Measurements from ENCODE around the gene FAM216B.

The FAM216B gene

DNA sequence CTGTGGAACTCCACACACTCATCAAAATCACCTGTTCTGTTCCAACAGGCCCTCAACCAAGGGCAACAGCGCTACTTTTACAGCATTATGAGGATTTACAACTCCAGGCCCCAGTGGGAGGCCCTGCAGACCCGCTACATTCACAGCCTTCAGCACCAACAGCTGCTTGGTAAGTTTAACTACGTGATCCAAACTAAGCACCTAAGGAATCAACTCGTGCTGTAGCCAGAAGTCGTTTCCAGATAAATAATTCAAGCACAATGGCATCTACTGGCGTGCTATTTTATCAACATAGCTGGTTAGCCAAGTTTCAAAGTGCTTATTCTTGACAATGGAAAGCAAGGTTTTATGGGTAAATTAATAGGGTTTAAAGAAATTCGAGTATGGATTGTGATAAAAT, 5.3 kb downstream of the FAM216B start:
- no peak overlapping the region for H2BK15ac ChIP-seq (ENCODE audit: low read length)
- no peak overlapping the region for H4K8ac ChIP-seq (ENCODE audit: low read depth, low read length)
- H3K4ac ChIP-seq (ENCODE audit: low read length) = no peak overlapping the region
- no peak overlapping the region for H3K9ac ChIP-seq (ENCODE audit: low read depth, low read length, poor library complexity)
- H3K36me3 ChIP-seq (replicated peaks in 1 of 2; ENCODE audit: control insufficient read depth in 2 of 2, insufficient read depth in 2 of 2, low read length in 2 of 2) = no peaks in the 10 kb centered on the region
- H2BK120ac ChIP-seq (ENCODE audit: low read depth, low read length) = no peak overlapping the region
- no peak for DNase-seq (ENCODE audit: low spot score)
- no peak overlapping the region for H3K27ac ChIP-seq (replicated peaks; ENCODE audit: low read length)
- H3K9me3 ChIP-seq (replicated peaks in 1 of 2; ENCODE audit: control insufficient read depth in 2 of 2, insufficient read depth in 1 of 2, low read depth in 1 of 2, low read length in 2 of 2) = no peaks in the 10 kb centered on the region
- H3K23ac ChIP-seq (ENCODE audit: low read depth, low read length, poor library complexity) = no peak overlapping the region
- H2AFZ ChIP-seq (ENCODE audit: low read length) = no peak overlapping the region
- 100% methylated on average over 1 of the region's 7 CpGs for WGBS, 2 donors (ENCODE audit: extremely low coverage in 2 of 2, insufficient read length in 2 of 2, insufficient replicate concordance in 1 of 2)
- no peak overlapping the region for H3K14ac ChIP-seq (ENCODE audit: low read length)
- H2AK5ac ChIP-seq (ENCODE audit: low read depth, low read length) = no peak overlapping the region
- no peak overlapping the region for H2BK12ac ChIP-seq (ENCODE audit: low read length)
- H4K91ac ChIP-seq (ENCODE audit: low read depth, low read length, poor library complexity) = no peak overlapping the region
- no peaks in the 10 kb centered on the region for H3K4me1 ChIP-seq (ENCODE audit: control insufficient read depth in 2 of 2, insufficient read depth in 1 of 2, low read depth in 1 of 2, low read length in 2 of 2)
- H3K27me3 ChIP-seq (ENCODE audit: control insufficient read depth in 3 of 3, insufficient read depth in 3 of 3, low read depth in 1 of 3, low read length in 3 of 3) = no peaks in the 10 kb centered on the region
- H3K79me1 ChIP-seq (ENCODE audit: low read depth, low read length) = no peaks in the 10 kb centered on the region
- H3K4me3 ChIP-seq (ENCODE audit: low read length in 2 of 2) = no peak overlapping the region
- no peak overlapping the region for H2BK5ac ChIP-seq (ENCODE audit: low read length)
- H3K4me2 ChIP-seq (ENCODE audit: insufficient read depth, low read length, poor library complexity, severe bottlenecking) = no peak overlapping the region
- H3K18ac ChIP-seq (ENCODE audit: low read length) = no peak overlapping the region

GRCh38 chr13:42788601-42789000, 7.2 kb downstream of the FAM216B start:
- Histone ChIP-seq H3K4me2 (ENCODE audit: insufficient read depth, low read length, poor library complexity, severe bottlenecking) (no peak overlapping the region), H4K91ac (ENCODE audit: low read depth, low read length, poor library complexity) (no peak overlapping the region), H2BK12ac (ENCODE audit: low read length) (no peak overlapping the region), H3K18ac (ENCODE audit: low read length) (no peak overlapping the region), H3K79me1 (ENCODE audit: low read depth, low read length) (no peaks in the 10 kb centered on the region), H2AK5ac (ENCODE audit: low read depth, low read length) (no peak overlapping the region), H3K4ac (ENCODE audit: low read length) (no peak overlapping the region), H3K23ac (ENCODE audit: low read depth, low read length, poor library complexity) (no peak overlapping the region), H3K14ac (ENCODE audit: low read length) (no peak overlapping the region), H3K4me3 (ENCODE audit: low read length in 2 of 2) (no peak overlapping the region), H2BK120ac (ENCODE audit: low read depth, low read length) (no peak overlapping the region), H3K36me3 (replicated peaks in 1 of 2; ENCODE audit: control insufficient read depth in 2 of 2, insufficient read depth in 2 of 2, low read length in 2 of 2) (no peaks in the 10 kb centered on the region), H2BK5ac (ENCODE audit: low read length) (no peak overlapping the region), H3K27ac (replicated peaks; ENCODE audit: low read length) (no peak overlapping the region), H2BK15ac (ENCODE audit: low read length) (no peak overlapping the region), H4K8ac (ENCODE audit: low read depth, low read length) (no peak overlapping the region), H3K9me3 (replicated peaks in 1 of 2; ENCODE audit: control insufficient read depth in 2 of 2, insufficient read depth in 1 of 2, low read depth in 1 of 2, low read length in 2 of 2) (no peaks in the 10 kb centered on the region), H3K9ac (ENCODE audit: low read depth, low read length, poor library complexity) (no peak overlapping the region), H2AFZ (ENCODE audit: low read length) (no peak overlapping the region), H3K27me3 (ENCODE audit: control insufficient read depth in 3 of 3, insufficient read depth in 3 of 3, low read depth in 1 of 3, low read length in 3 of 3) (no peaks in the 10 kb centered on the region), H3K4me1 (ENCODE audit: control insufficient read depth in 2 of 2, insufficient read depth in 1 of 2, low read depth in 1 of 2, low read length in 2 of 2) (no peaks in the 10 kb centered on the region)
- DNase-seq (ENCODE audit: low spot score) = no peak
- no CpG with 5 or more reads among the region's 4 CpGs for WGBS, 2 donors (ENCODE audit: extremely low coverage in 2 of 2, insufficient read length in 2 of 2, insufficient replicate concordance in 1 of 2)

- Histone ChIP-seq H3K4ac (ENCODE audit: low read length) (no peak overlapping the region), H3K36me3 (replicated peaks in 1 of 2; ENCODE audit: control insufficient read depth in 2 of 2, insufficient read depth in 2 of 2, low read length in 2 of 2) (no peaks in the 10 kb centered on the region), H3K23ac (ENCODE audit: low read depth, low read length, poor library complexity) (no peak overlapping the region), H3K18ac (ENCODE audit: low read length) (no peak overlapping the region), H2BK120ac (ENCODE audit: low read depth, low read length) (no peak overlapping the region), H3K27ac (replicated peaks; ENCODE audit: low read length) (no peak overlapping the region), H3K79me1 (ENCODE audit: low read depth, low read length) (no peaks in the 10 kb centered on the region), H2AK5ac (ENCODE audit: low read depth, low read length) (no peak overlapping the region), H3K14ac (ENCODE audit: low read length) (no peak overlapping the region), H3K9ac (ENCODE audit: low read depth, low read length, poor library complexity) (no peak overlapping the region), H2BK5ac (ENCODE audit: low read length) (no peak overlapping the region), H3K4me3 (ENCODE audit: low read length in 2 of 2) (no peak overlapping the region), H2BK12ac (ENCODE audit: low read length) (no peak overlapping the region), H4K8ac (ENCODE audit: low read depth, low read length) (no peak overlapping the region), H3K4me2 (ENCODE audit: insufficient read depth, low read length, poor library complexity, severe bottlenecking) (no peak overlapping the region), H3K4me1 (ENCODE audit: control insufficient read depth in 2 of 2, insufficient read depth in 1 of 2, low read depth in 1 of 2, low read length in 2 of 2) (peaks cover 0 to 8% of the 10 kb centered on the region in 2 donors), H2BK15ac (ENCODE audit: low read length) (no peak overlapping the region), H4K91ac (ENCODE audit: low read depth, low read length, poor library complexity) (no peak overlapping the region), H3K9me3 (replicated peaks in 1 of 2; ENCODE audit: control insufficient read depth in 2 of 2, insufficient read depth in 1 of 2, low read depth in 1 of 2, low read length in 2 of 2) (no peaks in the 10 kb centered on the region), H2AFZ (ENCODE audit: low read length) (no peak overlapping the region), H3K27me3 (ENCODE audit: control insufficient read depth in 3 of 3, insufficient read depth in 3 of 3, low read depth in 1 of 3, low read length in 3 of 3) (no peaks in the 10 kb centered on the region)
- WGBS, 2 donors (ENCODE audit: extremely low coverage in 2 of 2, insufficient read length in 2 of 2, insufficient replicate concordance in 1 of 2) = no CpG with 5 or more reads among the region's 4 CpGs
- no peak for DNase-seq (ENCODE audit: low spot score)
Measured at GRCh38 chr13:42792154-42792553, 10.8 kb downstream of the FAM216B start.

- WGBS, 2 donors (ENCODE audit: extremely low coverage in 2 of 2, insufficient read length in 2 of 2, insufficient replicate concordance in 1 of 2) = no CpG with 5 or more reads among the region's 5 CpGs
- Histone ChIP-seq H2BK5ac (ENCODE audit: low read length) (no peak overlapping the region), H2BK15ac (ENCODE audit: low read length) (no peak overlapping the region), H2AFZ (ENCODE audit: low read length) (no peak overlapping the region), H4K8ac (ENCODE audit: low read depth, low read length) (no peak overlapping the region), H3K36me3 (replicated peaks in 1 of 2; ENCODE audit: control insufficient read depth in 2 of 2, insufficient read depth in 2 of 2, low read length in 2 of 2) (no peaks in the 10 kb centered on the region), H2AK5ac (ENCODE audit: low read depth, low read length) (no peak overlapping the region), H3K14ac (ENCODE audit: low read length) (no peak overlapping the region), H3K4ac (ENCODE audit: low read length) (no peak overlapping the region), H3K9ac (ENCODE audit: low read depth, low read length, poor library complexity) (no peak overlapping the region), H3K4me1 (ENCODE audit: control insufficient read depth in 2 of 2, insufficient read depth in 1 of 2, low read depth in 1 of 2, low read length in 2 of 2) (peaks cover 0 to 9% of the 10 kb centered on the region in 2 donors), H2BK12ac (ENCODE audit: low read length) (no peak overlapping the region), H3K4me3 (ENCODE audit: low read length in 2 of 2) (no peak overlapping the region), H4K91ac (ENCODE audit: low read depth, low read length, poor library complexity) (no peak overlapping the region), H3K23ac (ENCODE audit: low read depth, low read length, poor library complexity) (no peak overlapping the region), H3K9me3 (replicated peaks in 1 of 2; ENCODE audit: control insufficient read depth in 2 of 2, insufficient read depth in 1 of 2, low read depth in 1 of 2, low read length in 2 of 2) (no peaks in the 10 kb centered on the region), H3K27me3 (ENCODE audit: control insufficient read depth in 3 of 3, insufficient read depth in 3 of 3, low read depth in 1 of 3, low read length in 3 of 3) (no peaks in the 10 kb centered on the region), H3K27ac (replicated peaks; ENCODE audit: low read length) (no peak overlapping the region), H3K4me2 (ENCODE audit: insufficient read depth, low read length, poor library complexity, severe bottlenecking) (no peak overlapping the region), H3K79me1 (ENCODE audit: low read depth, low read length) (no peaks in the 10 kb centered on the region), H2BK120ac (ENCODE audit: low read depth, low read length) (no peak overlapping the region), H3K18ac (ENCODE audit: low read length) (no peak overlapping the region)
- DNase-seq (ENCODE audit: low spot score) = no peak
Measured at GRCh38 chr13:42794577-42795275, 13.3 kb downstream of the FAM216B start.

All from neuronal stem cell (in vitro differentiated cells).